Measurements from ENCODE around the gene KRTAP12-4.
"Not testable (repeated sequence)": the region's sequence is repeated elsewhere in the genome, so short reads cannot be mapped to it uniquely, and the experiment has no call there.

The KRTAP12-4 gene

DNA sequence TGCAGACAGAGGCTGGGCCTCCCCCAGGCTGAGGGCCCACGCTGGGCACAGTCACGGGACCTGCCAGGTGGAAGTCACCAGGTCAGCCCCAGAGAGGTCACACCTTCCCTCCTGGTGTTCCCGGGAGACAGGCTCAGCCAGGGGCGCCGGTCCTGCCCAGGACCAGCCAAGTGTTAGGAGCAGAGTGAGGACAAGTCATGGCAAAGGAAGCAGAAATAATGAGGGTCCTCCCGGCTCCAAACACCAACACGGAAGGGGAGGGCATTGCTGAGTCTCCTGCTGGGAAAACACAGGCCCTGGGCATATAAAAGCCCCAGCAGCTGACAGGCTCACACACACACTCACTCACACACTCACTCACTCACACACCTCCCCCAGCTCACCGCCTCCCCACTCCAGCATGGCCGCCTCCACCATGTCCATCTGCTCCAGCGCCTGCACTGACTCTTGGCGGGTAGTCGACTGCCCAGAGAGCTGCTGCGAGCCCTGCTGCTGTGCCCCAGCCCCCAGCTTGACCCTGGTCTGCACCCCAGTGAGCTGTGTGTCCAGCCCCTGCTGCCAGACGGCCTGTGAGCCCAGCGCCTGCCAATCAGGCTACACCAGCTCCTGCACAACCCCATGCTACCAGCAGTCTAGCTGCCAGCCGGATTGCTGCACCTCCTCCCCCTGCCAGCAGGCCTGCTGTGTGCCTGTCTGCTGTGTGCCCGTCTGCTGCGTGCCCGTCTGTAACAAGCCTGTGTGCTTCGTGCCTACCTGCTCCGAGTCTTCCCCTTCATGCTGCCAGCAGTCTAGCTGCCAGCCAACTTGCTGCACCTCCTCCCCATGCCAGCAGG, 17.2 kb downstream of the KRTAP12-4 start, which contains the start of gene KRTAP10-10:
Gene KRTAP10-10 (plus strand): TSS at position 339 of the 833 bp plus-strand sequence. CDS start 62 bp downstream, at position 401.
- no peak for DNase-seq (ENCODE audit: low read depth in 2 of 3, low spot score in 2 of 3)

DNA sequence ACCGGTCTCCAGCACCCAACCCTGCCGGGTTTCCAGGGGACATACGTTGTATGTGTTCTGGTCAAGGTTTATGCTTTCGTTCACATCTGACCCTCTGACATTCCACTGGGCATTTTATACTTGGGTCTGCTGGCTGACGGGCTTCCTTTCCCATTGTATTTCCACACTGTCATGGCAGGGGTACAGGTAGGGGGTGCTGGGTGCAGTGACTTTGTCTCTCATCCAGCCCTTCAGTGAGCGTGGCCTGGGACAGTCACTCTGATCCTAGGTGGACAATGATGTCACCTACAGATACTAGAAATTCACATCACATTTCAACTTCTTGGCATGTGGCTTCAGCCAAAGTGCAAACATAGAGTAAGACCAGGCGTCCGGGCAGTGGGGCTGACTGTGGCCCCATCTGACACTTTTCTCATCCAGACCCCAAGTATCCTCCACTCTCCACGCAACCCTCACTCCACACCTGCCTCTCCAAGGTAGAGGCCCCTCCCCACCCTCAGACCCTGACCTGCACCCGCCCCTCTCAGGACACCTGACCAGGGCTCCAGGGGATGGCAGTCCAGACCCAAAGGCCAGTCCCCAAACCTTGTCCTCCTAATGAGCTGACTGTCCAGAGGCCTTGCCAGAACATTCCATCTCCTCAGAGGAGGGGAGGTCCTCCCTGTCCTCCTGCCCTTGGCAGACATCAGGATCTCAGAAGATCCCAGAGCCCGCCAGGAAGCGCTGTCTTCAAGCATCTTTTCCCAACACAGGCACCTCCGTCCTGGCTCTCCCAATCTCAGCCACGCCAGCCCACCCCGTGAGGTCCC, 18.0 kb downstream of the KRTAP12-4 start:
- no peak for DNase-seq (ENCODE audit: low read depth in 2 of 3, low spot score in 2 of 3)

DNA sequence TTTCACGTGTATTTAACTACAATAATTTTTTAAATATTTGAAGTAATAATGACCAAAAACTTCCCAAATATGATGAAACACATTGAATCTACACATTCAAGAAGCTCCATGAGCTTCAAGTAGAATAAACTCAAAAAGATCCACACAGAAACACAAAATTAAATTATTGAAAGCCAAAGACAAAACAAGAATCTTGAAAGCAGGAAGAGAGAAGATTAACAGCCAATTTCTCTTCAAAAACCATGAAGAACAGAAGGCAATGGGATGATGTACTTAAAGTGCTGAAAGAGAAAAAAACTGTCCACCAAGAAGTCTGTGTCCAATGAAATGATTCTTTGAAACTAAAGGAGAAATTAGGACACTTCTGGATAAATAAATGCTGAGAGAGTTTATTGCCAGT, 22.4 kb downstream of the KRTAP12-4 start:
- DNase-seq (ENCODE audit: low read depth in 2 of 3, low spot score in 2 of 3): no peak

DNA sequence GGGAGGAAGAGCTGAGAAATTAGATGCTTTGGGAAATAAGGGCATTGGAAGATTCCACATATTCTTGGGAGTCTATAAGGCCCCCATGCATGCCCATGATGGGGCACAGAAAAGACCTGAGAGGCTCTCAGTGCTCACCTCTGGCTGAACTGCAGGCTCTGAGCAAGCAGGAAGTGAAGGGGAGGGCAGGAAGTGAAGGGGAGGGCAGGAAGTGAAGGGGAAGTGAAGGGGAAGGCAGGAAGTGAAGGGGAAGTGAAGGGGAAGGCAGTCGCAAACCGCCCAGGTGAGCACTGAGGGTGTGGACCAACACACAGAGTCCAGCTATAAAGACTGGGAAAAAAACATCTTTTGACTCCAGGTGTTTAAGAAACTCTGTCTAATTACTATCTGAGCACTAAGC, 24.0 kb downstream of the KRTAP12-4 start:
- DNase-seq (ENCODE audit: low read depth in 2 of 3, low spot score in 2 of 3): no peak

DNA sequence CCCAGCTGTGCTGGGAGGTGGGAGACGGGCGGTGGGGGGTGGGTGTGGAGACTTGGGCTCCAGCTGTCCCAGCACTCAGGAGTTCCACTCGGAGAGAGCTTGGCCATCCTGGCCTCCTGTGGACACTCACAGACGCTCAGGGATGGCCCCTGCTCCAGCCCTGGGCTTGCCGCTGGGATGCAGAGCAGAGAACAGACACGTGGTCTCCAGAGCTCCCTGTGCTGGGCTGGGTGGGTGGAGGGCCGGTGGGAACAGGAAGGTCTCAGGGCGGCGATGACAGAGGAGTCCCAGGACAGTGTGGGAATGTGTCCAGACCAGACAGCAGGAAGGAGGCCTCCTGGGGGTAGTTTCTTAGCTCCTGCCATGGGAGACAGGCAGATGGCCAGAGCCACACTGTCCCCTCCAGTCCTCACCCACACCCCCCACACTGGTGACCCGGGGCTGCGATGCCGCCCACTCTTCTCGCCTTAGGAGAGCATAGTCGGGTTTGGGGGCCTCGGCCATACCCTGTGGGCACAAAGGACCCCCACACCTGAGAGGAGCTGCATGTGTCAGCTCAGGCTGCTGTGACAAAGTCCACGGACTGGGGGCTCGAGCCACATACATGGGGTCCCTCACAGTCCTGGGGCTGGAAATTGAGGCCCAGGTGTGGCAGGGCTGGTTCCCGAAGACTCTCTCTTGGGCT, 25.6 kb downstream of the KRTAP12-4 start:
- DNase-seq (ENCODE audit: low read depth in 2 of 3, low spot score in 2 of 3): no peak

DNA sequence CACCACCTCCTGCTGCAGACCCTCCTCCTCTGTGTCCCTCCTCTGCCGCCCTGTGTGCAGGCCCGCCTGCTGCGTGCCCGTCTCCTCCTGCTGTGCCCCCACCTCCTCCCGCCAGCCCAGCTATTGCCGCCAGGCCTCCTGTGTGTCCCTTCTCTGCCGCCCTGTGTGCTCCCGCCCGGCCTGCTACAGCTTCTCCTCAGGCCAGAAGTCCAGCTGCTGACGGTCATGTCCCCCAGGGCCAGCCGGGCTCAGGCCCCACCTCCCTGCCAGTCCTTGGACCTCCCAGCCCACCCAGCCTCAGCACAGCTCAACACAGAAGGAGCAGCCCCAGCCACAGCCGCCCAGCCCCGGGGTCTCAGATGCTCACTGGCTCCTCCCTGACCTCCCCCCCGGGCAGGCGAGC, 26.6 kb downstream of the KRTAP12-4 start:
- not testable (repeated sequence) for DNase-seq (ENCODE audit: low read depth in 2 of 3, low spot score in 2 of 3)

DNA sequence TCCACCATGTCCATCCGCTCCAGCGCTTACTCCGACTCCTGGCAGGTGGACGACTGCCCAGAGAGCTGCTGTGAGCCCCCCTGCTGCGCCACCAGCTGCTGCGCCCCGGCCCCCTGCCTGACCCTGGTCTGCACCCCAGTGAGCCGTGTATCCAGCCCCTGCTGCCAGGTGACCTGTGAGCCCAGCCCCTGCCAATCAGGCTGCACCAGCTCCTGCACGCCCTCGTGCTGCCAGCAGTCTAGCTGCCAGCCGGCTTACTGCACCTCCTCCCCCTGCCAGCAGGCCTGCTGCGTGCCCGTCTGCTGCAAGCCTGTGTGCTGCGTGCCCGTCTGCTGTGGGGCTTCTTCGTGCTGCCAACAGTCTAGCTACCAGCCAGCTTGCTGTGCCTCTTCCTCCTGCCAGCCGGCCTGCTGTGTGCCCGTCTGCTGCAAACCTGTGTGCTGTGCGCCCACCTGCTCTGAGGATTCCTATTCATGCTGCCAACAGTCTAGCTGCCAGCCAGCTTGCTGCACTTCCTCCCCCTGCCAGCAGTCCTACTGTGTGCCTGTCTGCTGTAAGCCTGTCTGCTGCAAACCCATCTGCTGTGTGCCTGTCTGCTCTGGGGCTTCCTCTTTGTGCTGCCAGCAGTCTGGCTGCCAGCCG, 27.2 kb downstream of the KRTAP12-4 start:
- DNase-seq (ENCODE audit: low read depth in 2 of 3, low spot score in 2 of 3): not testable (repeated sequence)

DNA sequence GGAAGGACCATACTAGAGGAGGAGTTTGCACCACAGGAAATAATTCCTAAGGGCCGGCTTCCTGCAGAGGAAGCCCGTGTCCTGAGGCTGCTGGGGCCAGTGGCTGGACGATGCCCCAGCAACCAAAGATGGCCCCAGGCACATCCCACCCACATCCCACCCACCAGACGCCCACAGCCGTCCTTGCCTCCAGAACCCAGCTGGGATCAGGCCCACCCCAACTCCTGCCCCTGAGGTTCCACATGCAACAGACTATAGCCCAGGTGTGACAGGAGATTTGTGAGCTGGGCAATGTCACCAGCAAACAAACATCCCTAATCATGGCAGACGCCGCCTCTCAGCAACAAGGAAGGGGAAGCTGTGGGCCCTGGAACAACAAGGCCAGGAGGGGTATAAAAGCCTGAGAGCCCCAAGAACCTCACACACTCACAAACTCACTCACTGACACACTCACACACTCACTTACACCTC, 27.8 kb downstream of the KRTAP12-4 start, which contains the start of gene KRTAP10-9:
Gene KRTAP10-9 (plus strand): TSS at position 421 of the 471 bp plus-strand sequence. CDS start 79 bp downstream, outside the sequence.
- no peak for DNase-seq (ENCODE audit: low read depth in 2 of 3, low spot score in 2 of 3)

DNA sequence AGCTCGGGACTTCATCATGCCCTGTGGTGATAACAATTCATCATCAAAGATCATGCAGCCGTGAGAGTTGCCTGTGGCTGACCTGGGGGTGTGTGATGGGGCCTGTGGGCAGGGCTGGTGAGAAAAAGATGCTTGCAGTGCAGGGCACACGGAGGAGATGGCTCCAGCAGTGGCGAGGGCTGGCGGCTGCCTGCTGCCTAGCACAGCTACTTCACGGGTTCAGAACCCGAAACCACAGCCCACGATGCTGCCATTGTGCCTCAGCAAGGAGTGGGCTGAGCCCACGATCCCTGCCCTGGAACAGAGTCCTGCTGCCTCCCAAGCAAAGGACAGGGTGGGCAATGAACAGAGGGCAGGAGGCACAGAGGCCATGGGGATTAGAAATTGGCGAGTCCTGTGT, 28.2 kb downstream of the KRTAP12-4 start:
- no peak for DNase-seq (ENCODE audit: low read depth in 2 of 3, low spot score in 2 of 3)

DNA sequence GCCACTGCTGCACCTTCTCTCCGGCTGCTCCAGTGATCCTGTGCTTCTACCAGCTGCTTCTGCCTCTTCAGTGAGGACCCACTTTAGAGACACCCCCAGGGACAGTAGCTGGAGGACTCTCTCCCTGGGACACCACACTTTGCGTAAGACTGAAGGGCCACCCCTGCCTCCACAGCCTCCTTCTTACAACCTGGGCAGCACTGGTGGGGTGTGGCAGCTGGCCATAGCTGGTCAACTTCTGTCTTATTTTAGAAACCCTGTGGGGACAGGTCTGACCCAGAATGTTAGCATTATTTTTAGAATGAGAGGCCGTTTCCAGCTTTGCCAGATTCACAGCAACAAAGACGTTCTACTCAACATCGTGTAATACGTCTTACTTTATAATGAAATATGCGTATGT, 28.7 kb downstream of the KRTAP12-4 start:
- DNase-seq (ENCODE audit: low read depth in 2 of 3, low spot score in 2 of 3): no peak

DNA sequence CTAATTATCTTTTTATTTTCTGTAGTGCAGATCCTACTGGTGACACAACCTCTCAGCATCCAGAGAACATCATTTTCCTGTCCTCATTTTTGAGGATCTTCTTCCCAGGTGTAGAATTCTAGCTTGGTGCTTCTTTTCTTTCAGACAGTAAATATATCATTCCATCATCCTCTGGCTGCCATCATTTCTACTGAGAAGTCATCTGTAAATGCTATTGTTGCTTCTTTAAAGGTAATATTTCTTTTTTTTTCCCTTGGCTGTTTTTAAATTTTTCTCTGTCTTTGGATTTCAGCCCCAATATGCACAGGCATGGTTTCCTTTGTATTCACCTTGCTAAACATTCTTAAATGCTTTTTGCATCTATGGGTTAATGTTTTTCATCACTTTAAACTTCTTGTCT, 30.9 kb downstream of the KRTAP12-4 start:
- DNase-seq (ENCODE audit: low read depth in 2 of 3, low spot score in 2 of 3): no peak

DNA sequence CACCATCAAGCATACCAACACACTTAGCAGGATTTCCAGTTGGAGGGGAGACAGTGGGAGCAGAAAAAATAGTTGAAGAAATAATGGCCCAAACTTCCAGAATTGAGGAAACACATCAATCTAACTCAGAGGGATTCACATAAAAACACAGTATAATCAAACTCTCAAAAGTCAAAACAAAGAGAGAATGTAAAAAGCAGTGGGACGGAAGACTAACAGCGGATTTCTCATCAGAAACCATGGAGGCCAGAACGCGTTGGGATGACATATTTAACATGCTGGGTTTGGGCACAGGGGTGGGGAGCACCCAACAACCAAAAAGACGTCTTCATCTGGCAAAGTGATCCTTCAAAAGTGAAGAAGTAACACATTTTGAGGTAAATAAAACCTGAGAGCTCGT, 34.6 kb downstream of the KRTAP12-4 start:
- no peak for DNase-seq (ENCODE audit: low read depth in 2 of 3, low spot score in 2 of 3)

DNA sequence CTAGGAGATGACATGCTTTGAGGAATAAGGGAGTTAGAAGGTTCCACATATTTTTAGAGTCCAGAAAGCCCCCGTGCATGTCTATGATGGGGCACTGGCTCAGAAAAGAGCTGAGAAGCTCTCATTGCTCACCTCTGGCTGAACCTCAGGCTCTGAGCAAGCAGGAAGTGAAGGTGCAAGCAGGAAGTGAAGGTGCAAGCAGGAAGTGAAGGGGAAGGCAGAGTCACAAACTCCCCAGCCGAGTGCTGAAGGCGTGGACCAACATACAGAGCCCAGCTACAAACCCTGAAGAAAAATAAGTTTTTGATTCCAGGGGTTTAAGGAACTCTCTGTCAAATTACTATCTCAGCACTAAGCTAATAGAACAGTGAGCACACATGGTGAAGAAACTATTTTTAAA, 35.5 kb downstream of the KRTAP12-4 start:
- DNase-seq (ENCODE audit: low read depth in 2 of 3, low spot score in 2 of 3): peak in 1 of 3 experiments; percentile 10

DNA sequence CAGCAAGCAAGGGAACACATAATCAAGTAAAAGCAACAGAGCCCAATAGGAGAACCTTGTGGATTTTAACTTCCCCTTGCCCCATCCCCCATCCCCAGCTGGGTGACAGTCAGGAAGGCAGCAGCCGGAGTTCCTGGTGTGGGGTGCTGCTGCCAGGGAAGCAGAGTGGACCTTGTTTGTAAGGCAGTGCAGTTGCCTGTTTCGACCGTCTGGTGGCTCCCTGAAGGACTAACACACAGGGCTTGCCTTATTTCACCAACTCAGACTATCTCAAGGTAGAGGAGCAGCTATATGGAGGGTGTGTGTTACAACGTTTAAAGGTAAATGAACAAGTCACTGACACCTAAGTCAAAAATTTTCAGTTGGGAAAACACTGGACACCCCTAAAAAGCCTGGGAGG, 36.0 kb downstream of the KRTAP12-4 start:
- no peak for DNase-seq (ENCODE audit: low read depth in 2 of 3, low spot score in 2 of 3)

DNA sequence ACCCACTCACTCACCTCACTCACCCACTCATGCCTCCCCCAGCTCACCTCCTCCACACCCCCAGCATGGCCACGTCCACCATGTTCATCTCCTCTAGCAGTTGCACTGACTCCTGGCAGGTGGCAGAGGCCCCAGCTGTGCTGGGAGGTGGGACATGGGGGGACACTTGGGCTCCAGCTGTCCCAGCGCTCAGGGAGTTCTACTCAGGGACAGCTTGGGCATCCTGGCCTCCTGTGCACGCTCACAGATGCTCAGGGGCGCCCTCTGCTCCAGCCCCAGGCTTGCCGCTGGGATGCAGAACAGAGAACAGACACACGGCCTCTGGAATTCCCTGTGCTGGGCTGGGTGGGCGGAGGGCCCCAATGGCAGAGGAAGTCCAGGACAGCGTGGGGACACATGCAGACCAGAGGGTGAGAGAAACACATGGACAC, 37.4 kb downstream of the KRTAP12-4 start:
- no peak for DNase-seq (ENCODE audit: low read depth in 2 of 3, low spot score in 2 of 3)

DNA sequence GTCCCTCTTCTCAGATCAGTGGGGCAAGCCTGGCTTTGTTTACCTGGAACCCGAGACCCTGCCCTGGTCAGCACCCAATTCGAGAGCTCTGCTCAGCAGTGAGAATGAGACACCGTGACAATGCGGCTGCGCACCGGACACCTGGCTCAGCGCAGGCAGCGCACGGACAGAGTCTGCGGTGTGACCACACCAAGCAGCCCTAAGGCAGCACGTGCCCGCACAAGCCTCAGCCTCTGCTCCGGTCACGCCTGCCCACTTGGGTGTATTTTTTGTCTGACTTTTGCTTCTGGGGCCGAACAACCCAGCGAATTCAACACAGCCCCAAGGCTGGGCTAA, 37.9 kb downstream of the KRTAP12-4 start:
- no peak for DNase-seq (ENCODE audit: low read depth in 2 of 3, low spot score in 2 of 3)

DNA sequence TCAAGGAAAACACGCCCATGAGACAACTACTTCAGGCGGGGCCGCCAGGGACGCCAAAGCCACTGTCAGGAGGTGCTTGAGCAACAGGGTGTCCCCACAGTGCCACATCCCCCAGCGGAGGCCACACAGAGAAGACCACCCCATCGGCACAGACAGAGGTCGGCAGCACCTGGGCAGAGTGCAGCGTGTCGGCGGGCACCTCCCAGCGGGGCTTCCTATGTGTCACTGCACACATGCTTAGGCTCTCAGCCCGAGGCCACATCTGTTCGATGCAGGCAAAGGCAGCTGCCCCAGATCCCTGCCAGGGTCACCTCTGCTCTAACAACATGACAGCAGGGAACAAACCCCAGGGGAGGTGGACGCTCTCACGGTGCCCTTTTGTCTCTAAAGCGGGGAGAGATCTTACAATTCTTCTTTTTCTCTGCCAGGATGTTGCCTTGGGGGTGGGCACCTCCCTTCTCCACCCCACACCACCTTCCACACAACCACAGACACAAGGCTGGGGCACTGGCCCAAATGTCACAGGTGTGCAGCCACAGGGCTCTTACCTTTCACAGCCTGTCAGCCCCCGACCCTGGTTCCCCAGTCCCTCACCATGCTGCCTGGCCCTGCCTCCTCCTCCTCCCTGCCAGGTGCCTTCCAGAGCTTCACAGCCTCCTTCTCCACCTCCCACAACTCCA, 38.4 kb downstream of the KRTAP12-4 start:
- DNase-seq (ENCODE audit: low read depth in 2 of 3, low spot score in 2 of 3): no peak

DNA sequence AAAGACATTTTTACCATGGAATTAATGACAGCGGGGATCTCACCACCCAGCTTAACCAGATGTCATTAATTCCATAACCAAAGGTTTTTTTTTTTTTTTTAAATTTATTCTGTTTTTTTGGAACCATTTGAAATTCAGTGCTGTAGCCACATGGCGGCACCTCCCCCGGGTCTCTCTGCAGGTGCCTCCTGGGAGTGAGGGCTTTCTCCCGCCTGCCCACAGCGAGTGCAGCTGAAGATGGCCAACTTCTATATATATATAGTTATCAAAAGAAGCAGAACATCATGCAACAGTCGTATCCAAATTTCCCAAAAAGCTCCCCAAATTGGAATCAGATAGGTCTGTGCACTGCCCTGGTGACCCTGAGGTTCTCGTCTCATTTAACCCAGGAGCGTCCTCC, 39.0 kb downstream of the KRTAP12-4 start:
- DNase-seq (ENCODE audit: low read depth in 2 of 3, low spot score in 2 of 3): no peak

DNA sequence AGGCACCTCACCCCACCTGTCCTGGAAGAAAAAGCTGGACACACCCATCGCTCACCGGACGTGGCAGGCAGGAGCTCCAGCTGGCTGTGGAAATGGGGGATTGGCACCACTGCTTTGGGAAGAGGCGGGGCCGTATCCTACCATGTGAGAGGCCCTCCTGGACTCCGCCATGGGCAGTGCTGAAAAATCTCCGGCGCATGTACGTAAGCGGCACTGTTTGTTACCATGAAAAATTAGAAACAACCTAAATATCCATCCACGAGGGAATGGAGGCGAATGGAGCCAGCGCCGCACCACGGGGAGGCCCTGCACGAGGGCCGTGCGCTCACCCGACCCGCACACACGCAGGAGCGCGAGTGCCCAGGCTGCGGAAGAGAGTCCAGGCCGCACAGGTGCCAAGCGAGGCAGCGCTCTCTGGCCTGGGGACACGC, 39.5 kb downstream of the KRTAP12-4 start:
- DNase-seq (ENCODE audit: low read depth in 2 of 3, low spot score in 2 of 3): no peak

DNA sequence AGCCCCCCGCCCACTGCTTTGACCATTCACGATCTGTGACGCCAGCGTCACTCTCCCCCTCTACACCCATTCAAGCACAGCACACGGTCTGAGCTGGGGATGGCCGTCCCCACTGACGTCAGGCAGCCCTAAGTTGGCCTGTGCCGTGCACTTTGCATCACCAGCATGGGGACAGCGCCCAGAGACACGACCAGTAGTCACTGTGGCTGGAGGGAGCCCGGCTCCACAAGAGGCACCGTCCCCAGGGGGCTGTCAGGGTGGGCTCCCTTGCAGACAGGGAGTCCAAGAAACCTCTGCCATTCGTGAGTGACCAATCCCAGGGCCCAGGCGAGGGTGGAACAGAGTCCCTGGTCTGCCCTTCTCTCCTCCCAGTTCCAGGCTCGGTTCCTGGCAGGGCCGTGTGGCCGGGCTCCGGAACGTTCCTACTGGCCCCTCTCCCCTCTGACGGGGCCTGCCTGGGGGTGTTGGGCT, 40.3 kb downstream of the KRTAP12-4 start:
- no peak for DNase-seq (ENCODE audit: low read depth in 2 of 3, low spot score in 2 of 3)
